GM12874 (cell line): ENCODE measurements around the gene MICU2.

ENCODE experiments used
- TF ChIP-seq, protein P1 (sequence below): IDR thresholded peaks from 2 replicates; pipeline ENCODE4 v1.5.1; 2011; ENCODE audit warnings: low read depth, mild to moderate bottlenecking, control low read depth, low read length, moderate library complexity; ENCODE audit not compliant: insufficient read depth

MICU2 gene

DNA sequence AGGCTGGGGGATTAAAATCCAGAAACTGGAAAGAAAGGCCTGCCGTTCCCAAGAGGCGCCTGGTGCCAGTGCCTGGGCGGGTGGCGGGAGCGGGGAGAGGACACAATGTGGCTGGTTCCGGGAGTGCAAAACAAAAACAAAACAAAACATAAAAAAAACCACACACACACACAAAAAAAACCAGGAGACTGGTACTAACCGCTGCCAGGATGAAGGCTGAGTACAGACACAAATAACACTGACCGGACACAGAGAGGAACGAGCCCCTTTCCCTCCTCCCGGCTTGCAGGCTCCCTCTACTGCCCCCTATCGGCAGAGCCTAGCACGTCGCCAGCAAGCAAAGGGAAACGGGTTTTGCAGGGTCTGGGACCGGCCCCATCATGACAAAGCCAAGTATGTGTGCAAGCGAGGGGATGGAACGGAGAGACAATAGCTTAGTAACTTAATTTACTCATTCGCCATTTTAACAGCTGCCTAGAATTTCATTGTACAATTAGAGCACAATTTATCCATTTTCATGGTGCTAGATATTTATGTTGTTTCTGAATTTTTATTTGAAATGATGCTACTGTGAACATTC, 127.0 kb downstream of the MICU2 start:
- TF ChIP-seq, protein P1, sequence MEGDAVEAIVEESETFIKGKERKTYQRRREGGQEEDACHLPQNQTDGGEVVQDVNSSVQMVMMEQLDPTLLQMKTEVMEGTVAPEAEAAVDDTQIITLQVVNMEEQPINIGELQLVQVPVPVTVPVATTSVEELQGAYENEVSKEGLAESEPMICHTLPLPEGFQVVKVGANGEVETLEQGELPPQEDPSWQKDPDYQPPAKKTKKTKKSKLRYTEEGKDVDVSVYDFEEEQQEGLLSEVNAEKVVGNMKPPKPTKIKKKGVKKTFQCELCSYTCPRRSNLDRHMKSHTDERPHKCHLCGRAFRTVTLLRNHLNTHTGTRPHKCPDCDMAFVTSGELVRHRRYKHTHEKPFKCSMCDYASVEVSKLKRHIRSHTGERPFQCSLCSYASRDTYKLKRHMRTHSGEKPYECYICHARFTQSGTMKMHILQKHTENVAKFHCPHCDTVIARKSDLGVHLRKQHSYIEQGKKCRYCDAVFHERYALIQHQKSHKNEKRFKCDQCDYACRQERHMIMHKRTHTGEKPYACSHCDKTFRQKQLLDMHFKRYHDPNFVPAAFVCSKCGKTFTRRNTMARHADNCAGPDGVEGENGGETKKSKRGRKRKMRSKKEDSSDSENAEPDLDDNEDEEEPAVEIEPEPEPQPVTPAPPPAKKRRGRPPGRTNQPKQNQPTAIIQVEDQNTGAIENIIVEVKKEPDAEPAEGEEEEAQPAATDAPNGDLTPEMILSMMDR: peak; percentile 96

DNA sequence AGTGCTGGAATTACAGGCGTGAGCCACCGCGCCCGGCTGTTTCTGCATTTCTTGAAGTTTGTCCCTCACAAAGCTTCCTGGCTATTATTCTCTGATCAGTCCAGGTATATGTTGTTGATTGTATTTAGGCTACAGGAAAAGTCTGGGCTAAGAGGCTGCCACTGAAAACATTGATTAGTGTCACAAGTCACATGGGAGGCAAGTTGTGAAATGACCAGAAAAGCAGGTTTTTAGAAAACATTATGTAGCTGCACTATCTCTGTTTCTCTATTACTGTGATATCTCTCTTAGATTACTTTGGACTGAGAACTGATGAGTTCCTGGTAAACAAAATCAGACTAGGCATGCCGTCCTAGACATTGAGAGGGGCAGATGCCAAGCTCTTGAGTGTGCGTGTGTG, 128.9 kb downstream of the MICU2 start:
- TF ChIP-seq, protein P1: no peak

DNA sequence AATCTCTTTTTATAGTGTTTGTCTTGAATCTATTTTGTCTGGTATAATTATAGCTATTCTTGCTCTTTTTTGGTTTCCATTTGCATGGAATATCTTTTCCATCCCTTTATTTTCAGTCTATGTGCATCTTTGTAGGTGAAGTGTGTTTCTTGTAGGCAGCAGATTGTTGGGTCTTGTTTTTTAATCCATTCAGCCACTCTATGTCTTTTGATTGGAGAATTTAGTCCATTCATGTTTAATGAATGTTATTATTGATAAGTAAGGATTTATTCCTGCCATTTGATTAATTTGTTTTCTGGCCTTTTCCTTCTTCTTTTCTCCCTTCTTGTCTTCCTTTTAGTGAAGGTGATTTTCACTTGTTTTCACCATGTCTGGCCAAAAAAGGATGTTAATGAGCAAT, 133.2 kb downstream of the MICU2 start:
- TF ChIP-seq, protein P1: no peak

DNA sequence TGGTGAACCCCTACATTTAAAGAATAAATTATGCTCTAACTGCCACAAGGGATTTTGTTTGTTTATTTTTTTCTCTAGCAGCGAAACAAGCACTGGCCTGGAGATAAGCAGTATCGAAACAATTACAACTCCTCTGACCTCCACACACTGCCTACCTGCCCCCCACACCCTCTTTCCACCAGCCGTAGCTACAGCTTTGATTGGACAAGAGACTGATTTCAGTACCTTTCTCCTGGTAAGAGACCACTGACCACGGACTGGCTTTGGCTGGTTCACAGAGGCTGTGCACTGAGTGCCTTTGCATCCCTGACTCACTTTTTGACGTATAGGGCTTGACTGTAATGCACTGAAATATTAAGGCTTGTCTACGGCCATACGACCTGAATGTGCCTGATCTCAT, 137.4 kb downstream of the MICU2 start:
- TF ChIP-seq, protein P1: no peak

DNA sequence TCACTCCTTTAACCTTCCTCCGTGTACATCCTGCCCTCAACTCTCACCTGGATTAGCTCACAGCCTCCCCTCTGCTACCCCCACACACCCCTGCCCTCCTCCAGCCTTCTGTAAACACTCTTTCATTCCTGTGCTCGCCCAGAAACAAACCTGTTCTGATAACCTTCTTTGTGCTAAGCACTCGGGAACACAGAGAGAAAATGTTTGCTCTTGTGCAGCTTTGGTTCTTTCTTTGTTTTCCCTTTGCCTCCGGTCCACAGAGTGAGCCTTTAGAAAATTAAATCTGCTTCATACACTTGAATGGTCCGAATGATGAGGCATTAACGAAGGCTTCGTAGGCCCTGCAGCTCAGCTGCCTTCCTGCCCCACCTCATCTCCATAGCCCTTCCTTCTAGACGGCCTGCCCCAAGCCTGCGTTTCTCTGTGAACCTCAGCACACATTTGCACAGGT, 138.2 kb downstream of the MICU2 start:
- TF ChIP-seq, protein P1: no peak

DNA sequence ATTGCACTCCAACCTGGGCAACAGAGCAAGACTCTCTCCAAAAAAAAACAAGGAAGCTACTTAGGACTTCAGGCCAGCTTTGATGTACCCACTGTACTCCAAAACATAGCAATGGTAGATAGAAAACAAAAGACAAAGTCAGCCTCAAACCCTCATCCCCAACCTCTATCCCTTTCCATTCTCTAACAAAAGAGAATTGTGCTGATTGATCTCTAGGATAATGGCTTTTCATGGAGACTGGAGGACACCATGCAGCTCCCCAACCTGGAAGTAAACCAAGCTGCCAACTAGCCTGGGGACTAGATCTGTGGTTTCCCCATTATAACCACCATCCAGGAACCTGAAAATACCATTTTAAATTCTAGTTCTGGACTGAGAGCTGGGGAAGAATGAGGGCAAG, 140.5 kb downstream of the MICU2 start:
- TF ChIP-seq, protein P1: no peak

DNA sequence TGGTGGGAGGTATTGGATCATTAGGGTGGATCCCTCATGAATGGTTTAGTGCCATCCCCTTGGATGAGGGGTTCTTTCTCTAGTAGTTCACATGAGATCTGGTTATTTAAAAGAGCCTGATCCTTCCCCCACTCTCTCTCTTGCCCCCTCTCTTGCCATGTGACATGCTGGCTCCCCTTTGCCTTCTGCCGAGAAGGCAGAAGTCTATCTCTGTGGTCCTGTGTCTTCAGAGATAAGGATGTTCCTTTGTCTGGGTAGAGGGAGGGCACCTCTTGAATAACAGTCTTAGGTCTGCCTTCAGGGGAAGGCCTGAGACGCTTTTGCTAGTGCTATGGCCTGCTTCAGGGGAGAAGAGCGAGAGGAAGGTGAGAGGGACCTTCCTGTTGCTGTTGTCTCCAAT, 142.8 kb downstream of the MICU2 start:
- TF ChIP-seq, protein P1: no peak
